GM18873 (cell line): Measurements from ENCODE around the gene SEC22C.

Experiments used
- ATAC-seq: cut with Tn5 transposase; IDR thresholded peaks from one replicate; pipeline ENCODE4 v1.9.1; 2021; ENCODE audit warnings: mild to moderate bottlenecking, moderate library complexity, moderate number of reproducible peaks; ENCODE audit not compliant: unreplicated experiment, low FRiP score

SEC22C gene

GRCh38 chr3:42515976-42516375 lies 65.8 kb downstream of the SEC22C start:
- no peak for ATAC-seq

DNA sequence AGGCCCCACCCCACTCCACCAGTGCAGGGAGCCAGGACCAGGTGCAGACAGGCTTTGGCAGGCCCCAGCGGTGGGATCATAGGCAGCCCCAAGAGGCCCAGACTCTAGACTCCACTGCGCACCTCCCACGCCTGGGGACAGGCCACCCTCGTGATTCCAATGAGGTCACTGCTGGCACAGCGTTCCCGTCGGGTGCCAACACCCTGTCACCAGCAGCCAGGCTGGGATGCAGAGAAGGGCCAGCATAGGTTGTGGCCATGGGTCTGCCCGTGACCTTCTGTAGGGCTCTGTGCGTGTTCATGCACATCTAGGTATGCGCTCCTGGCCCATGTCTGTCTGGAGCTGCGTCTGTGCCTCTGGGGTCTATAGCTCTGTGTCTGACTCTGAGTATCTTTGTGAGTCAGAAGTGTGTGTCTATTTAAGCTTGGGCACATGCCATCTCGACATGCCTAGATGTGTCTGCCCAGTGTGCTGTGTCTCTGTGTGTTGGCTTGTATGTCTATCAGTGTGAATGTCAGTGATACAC lies 66.3 kb downstream of the SEC22C start:
- no peak for ATAC-seq

GRCh38 chr3:42514876-42515275 lies 66.9 kb downstream of the SEC22C start:
- ATAC-seq, result no peak

DNA sequence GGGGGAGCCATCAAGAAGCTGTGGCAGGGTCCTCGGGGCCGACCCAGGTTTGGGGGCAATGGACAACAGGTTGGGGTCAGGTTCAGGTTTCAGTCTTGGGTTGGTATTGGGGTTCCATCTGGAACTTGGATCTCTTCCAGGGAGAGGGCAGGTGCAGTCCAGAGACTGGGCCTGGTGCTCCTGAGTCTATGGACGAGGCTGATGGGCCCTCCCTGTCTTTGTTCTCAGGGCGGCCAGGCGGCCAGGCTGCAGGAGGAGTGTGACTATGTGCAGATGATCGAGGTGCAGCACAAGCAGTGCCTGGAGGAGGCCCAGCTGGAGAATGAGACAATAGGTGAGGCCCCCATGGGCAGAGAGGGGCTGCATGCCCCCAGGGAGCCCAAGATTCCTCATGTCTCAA lies 68.2 kb downstream of the SEC22C start:
- no peak for ATAC-seq

- no peak for ATAC-seq
Observed at GRCh38 chr3:42513121-42513520, 68.6 kb downstream of the SEC22C start.

- ATAC-seq, result no peak
Observed at GRCh38 chr3:42511736-42512135, 70.0 kb downstream of the SEC22C start.

DNA sequence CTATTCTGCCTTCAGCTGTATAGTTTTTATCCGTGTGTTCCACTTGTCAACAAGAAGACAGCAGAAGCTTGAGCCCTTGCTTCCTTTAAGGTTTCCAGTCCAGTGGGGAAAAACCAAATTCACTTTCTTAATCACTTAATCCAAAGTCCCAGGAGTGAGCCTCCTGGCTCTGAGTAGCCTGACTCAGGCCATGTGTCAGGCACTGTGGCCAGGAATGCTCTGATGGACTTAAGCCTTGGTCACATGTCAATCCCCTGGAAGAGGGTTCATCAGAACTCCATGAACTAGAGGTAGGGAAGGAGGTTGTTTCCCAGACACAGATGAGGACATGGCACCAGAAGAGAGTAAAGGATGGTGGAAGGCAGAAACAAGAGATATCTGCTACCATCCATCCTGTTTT lies 70.6 kb downstream of the SEC22C start:
- no peak for ATAC-seq

DNA sequence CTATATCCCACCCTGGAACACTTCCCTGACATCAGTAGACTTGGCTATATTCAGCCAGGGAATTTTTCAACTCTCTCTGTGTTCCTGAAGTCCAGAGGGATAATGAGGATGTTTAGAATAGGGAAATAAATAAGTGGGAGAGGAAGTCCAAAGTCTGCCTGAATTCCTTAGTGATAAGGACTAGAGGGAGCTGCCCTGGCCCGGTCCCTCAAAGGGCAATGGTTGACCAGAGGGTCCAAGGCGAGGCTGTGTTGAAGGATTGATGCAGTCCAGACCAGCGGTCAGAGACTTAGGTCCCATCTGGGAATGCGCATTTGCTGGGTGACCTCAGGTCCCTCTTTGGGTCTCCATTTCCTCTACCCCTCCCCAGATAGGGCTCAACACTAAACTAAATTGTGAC lies 71.4 kb downstream of the SEC22C start:
- no peak for ATAC-seq

GRCh38 chr3:42509111-42509510 lies 72.7 kb downstream of the SEC22C start:
- ATAC-seq, result no peak

- no peak for ATAC-seq
Observed at GRCh38 chr3:42508562-42508961, 73.2 kb downstream of the SEC22C start.

DNA sequence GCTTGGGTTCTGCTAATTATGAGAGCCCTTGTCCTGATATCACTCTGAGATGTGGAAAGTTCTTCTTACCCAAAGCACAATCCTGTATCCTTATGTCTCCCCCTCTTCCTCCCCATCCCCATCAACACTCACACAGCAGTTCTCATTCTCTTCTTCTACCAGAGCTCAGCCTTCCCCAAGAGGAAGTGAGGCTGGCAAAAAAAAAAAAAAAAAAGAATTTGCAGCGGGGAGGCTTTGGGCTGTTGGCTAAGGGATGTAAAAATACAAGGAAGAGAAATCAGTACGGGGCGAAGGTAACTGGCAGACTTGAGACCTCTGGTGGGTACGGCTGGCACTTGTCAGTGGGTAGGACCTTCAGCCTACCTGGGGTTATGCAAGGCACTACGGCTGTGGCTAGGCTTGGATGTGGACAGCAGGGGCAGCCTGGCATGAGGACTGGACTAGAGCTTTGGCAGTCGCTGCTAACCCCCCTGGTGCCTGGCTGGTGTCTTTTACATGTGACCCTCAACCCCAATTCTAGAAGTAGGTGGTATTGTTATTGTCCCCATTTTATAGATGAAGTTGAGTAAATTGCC lies 73.9 kb downstream of the SEC22C start:
- ATAC-seq, result no peak

- no peak for ATAC-seq
Observed at GRCh38 chr3:42507252-42507651, 74.5 kb downstream of the SEC22C start.

DNA sequence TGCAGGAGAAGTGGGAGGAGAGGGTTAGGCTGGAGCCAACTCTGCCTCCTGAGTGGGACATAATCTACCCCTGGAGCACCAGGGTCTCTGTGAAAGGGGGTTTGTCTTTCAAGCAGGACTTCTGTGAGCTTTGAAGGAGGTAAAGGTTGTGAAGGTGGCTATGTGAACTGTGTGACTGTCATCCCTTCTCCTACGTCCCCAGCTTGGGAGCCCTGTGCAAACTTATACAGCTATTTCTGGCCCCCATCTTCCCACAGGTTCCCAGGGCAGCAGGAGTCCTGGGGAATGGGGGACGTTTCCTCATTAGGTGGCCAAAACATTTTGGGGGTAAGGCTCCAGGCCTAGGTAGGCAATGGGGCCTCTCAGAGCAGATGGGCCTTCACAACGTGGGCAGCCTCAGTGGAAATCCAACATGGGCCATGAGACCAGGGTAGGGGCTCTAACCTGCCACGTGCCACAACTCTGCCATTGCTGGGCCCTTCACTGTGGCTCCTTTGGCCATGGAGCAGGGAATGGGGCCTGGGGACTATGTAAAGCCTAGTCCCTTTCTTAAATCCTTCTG lies 75.8 kb downstream of the SEC22C start:
- ATAC-seq, result no peak

GRCh38 chr3:42505128-42505848 lies 76.5 kb downstream of the SEC22C start:
- ATAC-seq, result no peak

DNA sequence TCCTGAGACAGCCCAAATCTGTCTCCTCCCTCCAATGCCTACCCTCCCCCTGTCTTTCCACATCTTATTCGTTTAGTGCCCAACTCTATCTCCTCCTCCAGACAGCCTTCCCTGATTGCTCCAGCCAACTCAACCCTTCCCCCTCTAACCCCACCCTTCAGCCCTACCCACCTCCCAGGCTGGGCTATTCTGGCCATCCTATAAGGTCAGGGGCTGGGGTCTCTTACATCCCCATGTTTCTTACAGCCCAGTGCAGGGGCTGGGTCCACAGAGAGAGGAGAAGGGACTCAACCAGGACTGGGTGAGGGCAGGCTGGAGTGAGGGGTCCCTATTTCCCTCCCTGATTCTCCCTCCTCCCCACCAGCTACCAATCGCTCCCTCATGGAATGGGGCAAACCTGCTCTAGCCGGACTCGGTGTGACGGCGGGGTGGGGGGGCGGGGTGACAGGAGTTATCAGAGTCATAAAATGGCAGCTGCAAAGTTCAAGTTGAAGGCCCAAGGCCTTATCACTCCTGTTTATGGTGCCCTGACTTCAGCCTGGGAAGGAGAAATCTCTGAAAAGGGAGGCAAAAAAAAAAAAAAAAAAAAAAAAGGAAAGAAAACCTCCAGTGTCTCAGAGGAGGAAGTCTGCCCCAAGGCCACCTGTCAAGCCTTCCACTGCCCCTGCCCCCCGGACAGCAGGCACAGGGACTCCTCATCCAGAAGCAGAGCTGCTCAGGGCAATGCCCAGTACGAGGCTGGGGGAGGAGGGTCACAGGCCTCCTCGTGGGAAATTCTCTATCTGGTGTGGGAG lies 77.2 kb downstream of the SEC22C start:
- no peak for ATAC-seq

- no peak for ATAC-seq
Observed at GRCh38 chr3:42503957-42504333, 77.8 kb downstream of the SEC22C start.

GRCh38 chr3:42503251-42503924 lies 78.4 kb downstream of the SEC22C start:
- ATAC-seq, result no peak

DNA sequence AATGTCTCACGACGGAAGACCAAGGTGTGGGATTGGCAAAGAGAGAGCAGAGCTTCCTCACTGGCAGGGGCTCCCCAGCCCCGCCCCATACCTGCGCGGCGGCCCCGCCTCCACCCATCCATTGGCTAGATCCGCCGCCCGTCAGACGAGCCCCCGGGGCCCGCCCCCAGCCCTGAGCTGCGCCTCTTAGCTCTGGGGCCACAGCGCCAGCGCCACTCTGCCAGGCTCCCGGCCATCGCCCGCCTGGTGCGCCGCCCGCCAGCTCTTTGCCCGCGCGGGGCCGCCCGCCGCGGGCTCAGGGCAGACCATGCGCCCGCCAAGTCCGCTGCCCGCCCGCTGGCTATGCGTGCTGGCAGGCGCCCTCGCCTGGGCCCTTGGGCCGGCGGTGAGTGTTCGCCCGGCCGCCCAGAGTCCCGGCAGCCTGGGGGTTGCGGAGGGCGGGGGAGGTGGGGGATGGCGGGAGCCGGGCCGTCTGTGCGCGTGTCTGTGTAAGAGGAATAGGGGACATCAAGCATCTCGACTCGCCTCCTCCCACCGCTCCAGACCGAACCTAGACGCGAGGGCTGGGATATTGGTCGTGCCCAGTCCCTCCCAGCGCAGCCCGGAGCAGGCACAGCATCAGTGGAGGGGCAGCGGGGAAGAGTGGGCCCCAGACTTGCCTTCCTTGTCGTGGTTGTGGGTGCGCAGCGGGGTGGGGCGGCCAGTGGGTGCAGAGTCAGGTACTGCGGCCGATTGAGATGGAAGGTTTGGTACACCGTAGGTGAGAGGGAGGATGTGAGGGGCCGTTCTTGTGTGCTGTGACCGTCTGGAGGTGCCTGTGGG lies 79.1 kb downstream of the SEC22C start, which contains the start of gene VIPR1:
Gene VIPR1, plus strand, starts transcription at position 215 of the 822 bp plus-strand sequence. Its CDS starts 93 bp downstream, at position 308.
- ATAC-seq, result peak; percentile 68

DNA sequence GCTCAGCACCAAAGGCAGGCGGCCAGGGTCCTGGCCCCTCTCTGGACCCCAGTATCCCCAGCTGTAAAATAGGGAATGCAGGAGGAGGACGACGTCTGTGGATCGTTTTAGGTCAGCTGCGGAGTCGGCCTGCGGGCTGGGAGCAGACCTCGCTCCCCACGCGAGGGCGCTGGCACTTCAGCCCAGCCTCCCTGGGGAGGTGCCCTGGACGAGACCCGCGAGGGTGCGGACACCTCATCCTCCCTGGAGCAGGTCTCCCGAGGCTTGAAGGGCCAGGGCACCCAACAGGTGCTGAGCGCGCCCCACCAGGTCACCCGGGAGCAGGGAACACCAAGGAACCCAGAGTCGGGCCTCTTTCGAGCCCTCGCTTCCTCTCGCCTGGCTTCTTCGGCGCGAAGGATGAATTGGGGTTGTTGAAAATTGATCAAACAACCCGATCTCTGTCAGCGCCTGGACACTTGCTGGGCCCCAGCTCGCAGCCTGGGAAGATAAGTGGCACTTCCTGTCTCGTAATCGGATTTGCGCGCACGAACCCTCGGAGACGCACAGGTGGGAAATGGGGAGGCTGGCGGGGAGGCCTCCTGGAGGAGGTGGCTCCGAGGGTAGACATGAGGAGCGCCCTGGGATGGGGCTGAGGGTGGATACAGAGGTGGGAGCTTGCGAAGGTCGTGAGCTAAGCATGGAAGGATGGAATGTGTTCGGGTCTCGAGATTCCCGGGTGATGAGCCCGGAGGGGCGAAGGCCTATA lies 79.9 kb downstream of the SEC22C start:
- ATAC-seq, result peak; percentile 11
